Lung (tissue), 12 donors: Measurements from ENCODE around the gene RPUSD3. TPM values are rescaled to one million over a fixed set of nuclear protein-coding genes. Genes with fewer than 3 reads are reported as not detected.

Experiments
- ATAC-seq: fragments of 200-7000 bp; cut with Tn5 transposase; one replicate; pipeline ENCODE4 v1.9.1; 2020; ENCODE audit warnings: moderate number of reproducible peaks; ENCODE audit not compliant: insufficient read depth, low FRiP score
- DNase-seq, 3 donors: peaks; one replicate each; pipeline ENCODE4 v3.0.0-alpha.2; 2013 to 2017
- H3K27ac ChIP-seq, 2 donors: one replicate each; pipeline ENCODE4 v1.5.1; 2013; ENCODE audit warnings: mild to moderate bottlenecking in 2 of 2, moderate library complexity in 2 of 2, control low read depth in 1 of 2, inconsistent platforms in 1 of 2, low read depth in 1 of 2, low read length in 1 of 2
- H3K27me3 ChIP-seq, 3 donors: one replicate each; pipeline ENCODE4 v1.5.1; 2013; ENCODE audit warnings: low read length in 2 of 3; ENCODE audit not compliant: control insufficient read depth in 3 of 3, insufficient read depth in 3 of 3
- H3K36me3 ChIP-seq, 4 donors: one replicate each; pipeline ENCODE4 v1.5.1; 2013; ENCODE audit warnings: low read length in 4 of 4, mild to moderate bottlenecking in 1 of 4, moderate library complexity in 1 of 4; ENCODE audit not compliant: control insufficient read depth in 4 of 4, insufficient read depth in 4 of 4
- H3K4me1 ChIP-seq, 5 donors: one replicate each; pipeline ENCODE4 v1.5.1; 2013; ENCODE audit warnings: low read length in 5 of 5, mild to moderate bottlenecking in 2 of 5, moderate library complexity in 1 of 5; ENCODE audit not compliant: control insufficient read depth in 5 of 5, insufficient read depth in 5 of 5
- H3K4me3 ChIP-seq: one replicate; pipeline ENCODE4 v1.5.1; 2013; ENCODE audit warnings: mild to moderate bottlenecking, control low read depth, moderate library complexity
- H3K9ac ChIP-seq, 2 donors: one replicate each; pipeline ENCODE4 v1.5.1; 2013; ENCODE audit warnings: low read length in 2 of 2, control low read depth in 1 of 2; ENCODE audit not compliant: insufficient read depth in 1 of 2
- H3K9me3 ChIP-seq, 4 donors: one replicate each; pipeline ENCODE4 v1.5.1; 2013; ENCODE audit warnings: low read length in 3 of 4, mild to moderate bottlenecking in 1 of 4, moderate library complexity in 1 of 4; ENCODE audit not compliant: control insufficient read depth in 4 of 4, insufficient read depth in 3 of 4
- WGBS, 2 donors: extraction: QIAGEN DNeasy Blood & Tissue Kit; methylation state at CpG; one replicate each; pipeline ENCODE4 v1.1.7; 2013; 5-methylcytosine and 5-hydroxymethylcytosine counted together
- polyA plus RNA-seq, 2 donors: library from polyadenylated mRNA; stranded (reverse); fragments of 200-250 nt; gene quantifications; one replicate each; pipeline ENCODE4 v1.2.1, GENCODE V29; 2013
- total RNA-seq, 2 donors: library from RNA; depleted of rRNA in 1 of 2; stranded (reverse); fragments of >200 nt in 1 of 2; gene quantifications; one replicate each; pipeline ENCODE4 v1.2.1, GENCODE V29; 2014 to 2021
- TF ChIP-seq, protein P1 (sequence below): IDR thresholded peaks from 2 replicates; pipeline ENCODE4 v1.5.1; 2012; ENCODE audit warnings: mild to moderate bottlenecking; ENCODE audit errors: control extremely low read depth, extremely low read depth
- donor health status: control.
- donor health status: control.
- donor health status: Bipolar disorder and iron deficiency.
- donor health status: healthy.
- donor health status: DM: yes; HTN: yes; CAD: no.

The RPUSD3 gene
- total and polyA plus RNA-seq, 4 donors = 16.3 to 34.9 (median 26.3) TPM

DNA sequence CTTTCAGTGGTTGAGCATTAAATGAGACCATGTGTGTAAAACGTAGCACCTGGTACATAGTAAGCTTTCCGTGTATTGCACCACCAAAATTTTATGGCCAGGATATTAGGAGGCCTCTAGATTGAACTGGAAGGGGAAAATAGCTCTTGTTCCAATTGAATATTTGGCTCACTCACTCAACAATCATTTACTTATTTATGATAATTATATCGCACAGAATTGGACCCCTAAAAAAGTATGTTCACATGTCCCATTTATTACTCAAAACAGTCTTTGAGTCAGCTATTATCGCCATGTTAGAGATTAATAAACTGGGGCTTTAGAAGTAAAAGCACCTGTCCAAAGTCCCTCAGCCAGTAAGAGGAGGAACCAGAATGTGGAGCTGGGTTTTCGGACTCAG, 38.8 kb downstream of the RPUSD3 start:
- WGBS, 2 donors = 91 to 97% methylated on average over 5 of the region's 5 CpGs
- TF ChIP-seq, protein P1, sequence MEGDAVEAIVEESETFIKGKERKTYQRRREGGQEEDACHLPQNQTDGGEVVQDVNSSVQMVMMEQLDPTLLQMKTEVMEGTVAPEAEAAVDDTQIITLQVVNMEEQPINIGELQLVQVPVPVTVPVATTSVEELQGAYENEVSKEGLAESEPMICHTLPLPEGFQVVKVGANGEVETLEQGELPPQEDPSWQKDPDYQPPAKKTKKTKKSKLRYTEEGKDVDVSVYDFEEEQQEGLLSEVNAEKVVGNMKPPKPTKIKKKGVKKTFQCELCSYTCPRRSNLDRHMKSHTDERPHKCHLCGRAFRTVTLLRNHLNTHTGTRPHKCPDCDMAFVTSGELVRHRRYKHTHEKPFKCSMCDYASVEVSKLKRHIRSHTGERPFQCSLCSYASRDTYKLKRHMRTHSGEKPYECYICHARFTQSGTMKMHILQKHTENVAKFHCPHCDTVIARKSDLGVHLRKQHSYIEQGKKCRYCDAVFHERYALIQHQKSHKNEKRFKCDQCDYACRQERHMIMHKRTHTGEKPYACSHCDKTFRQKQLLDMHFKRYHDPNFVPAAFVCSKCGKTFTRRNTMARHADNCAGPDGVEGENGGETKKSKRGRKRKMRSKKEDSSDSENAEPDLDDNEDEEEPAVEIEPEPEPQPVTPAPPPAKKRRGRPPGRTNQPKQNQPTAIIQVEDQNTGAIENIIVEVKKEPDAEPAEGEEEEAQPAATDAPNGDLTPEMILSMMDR = no peak
- Histone ChIP-seq H3K4me1 (peaks cover 0 to 7% (median 0%) of the 10 kb centered on the region in 5 donors), H3K4me3 (no peak overlapping the region), H3K9me3 (no peaks in the 10 kb centered on the region), H3K36me3 (peaks cover 19 to 50% (median 31%) of the 10 kb centered on the region in 4 donors), H3K27me3 (no peaks in the 10 kb centered on the region), H3K27ac (no peak overlapping the region), H3K9ac (no peak overlapping the region)
- DNase-seq = no peak
- no peak for ATAC-seq

DNA sequence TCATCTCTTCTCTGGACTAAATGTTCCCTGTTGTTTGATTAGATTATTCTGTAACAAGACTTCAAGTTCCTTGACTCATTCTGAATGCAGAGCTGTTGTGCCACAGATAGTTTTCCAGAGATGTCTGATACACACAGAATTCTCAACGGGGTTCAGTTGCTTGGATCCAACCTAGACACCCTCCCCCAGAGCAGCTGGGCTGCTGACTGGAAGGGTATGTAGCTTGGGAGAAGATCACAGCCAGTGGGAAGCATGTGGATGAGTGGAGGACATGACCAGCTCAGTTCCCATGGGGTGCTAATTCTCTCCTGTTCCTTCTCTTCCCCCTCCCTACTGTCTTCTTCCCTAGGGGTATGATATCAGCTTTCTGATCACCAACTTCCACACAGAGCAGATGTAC, 40.3 kb downstream of the RPUSD3 start:
- peak overlapping the region in 1 of 2 donors; percentile 35 for H3K27ac ChIP-seq
- H3K4me3 ChIP-seq = no peak overlapping the region
- WGBS, 2 donors = 94 to 96% methylated on average over 1 of the region's 1 CpG
- DNase-seq (no peak), ATAC-seq (no peak)
- no peaks in the 10 kb centered on the region for H3K4me1 ChIP-seq
- TF ChIP-seq, protein P1 = no peak
- no peaks in the 10 kb centered on the region for H3K9me3 ChIP-seq
- H3K36me3 ChIP-seq = peaks cover 30 to 59% (median 42%) of the 10 kb centered on the region in 4 donors
- H3K9ac ChIP-seq = no peak overlapping the region
- no peaks in the 10 kb centered on the region for H3K27me3 ChIP-seq

DNA sequence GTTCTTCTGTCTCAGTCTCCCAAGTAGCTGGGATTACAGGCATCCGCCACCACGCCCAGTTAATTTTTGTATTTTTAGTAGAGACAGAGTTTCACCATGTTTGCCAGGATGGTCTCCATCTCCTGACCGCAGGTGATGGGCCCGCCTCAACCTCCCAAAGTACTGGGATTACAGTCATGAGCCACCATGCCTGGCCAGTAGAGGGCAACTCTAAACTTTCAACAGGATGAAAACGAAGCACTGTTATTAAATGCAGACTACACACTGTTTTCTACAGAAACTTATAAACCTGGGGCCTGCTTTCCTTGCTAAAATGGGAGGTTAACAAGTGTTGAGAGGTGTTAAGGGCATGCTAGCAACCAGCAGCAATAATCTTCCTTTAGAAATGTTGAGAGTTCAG, 43.3 kb downstream of the RPUSD3 start:
- Histone ChIP-seq H3K9me3 (no peaks in the 10 kb centered on the region), H3K4me1 (no peaks in the 10 kb centered on the region), H3K27ac (no peak overlapping the region), H3K4me3 (no peak overlapping the region), H3K27me3 (no peaks in the 10 kb centered on the region), H3K36me3 (peaks cover 40 to 62% (median 53%) of the 10 kb centered on the region in 4 donors), H3K9ac (no peak overlapping the region)
- DNase-seq (no peak), ATAC-seq (no peak)
- WGBS, 2 donors = 88 to 90% methylated on average over 5 of the region's 5 CpGs
- TF ChIP-seq, protein P1 = no peak
